Stimulated activated CD8-positive, alpha-beta memory T cell treated with anti-CD3 and anti-CD28 coated beads, Interleukin-4, amount 100 ng/mL, for 1 hour (primary cell): ENCODE data around the gene GPX2.
A peak's percentile ranks its signal among the peaks of the same experiment; 100 is the strongest.
"Not testable (repeated sequence)": the region's sequence is repeated elsewhere in the genome, so short reads cannot be mapped to it uniquely, and the experiment has no call there.

ENCODE experiments used
- DNase-seq, 2 donors: peaks; one replicate each; pipeline ENCODE4 v3.0.0-alpha.2; 2020; ENCODE audit warnings: low read depth in 2 of 2, low spot score in 1 of 2

The GPX2 gene

GRCh38 chr14:64914237-64915028 is 28.1 kb downstream of the GPX2 start, which contains the start of gene CHURC1:
Gene CHURC1, plus strand, starts transcription at chr14:64914455. Its CDS starts 41 bp downstream, at chr14:64914496.
- DNase-seq = peak; percentile 92 to 97

- DNase-seq = not testable (repeated sequence)
These were observed 29.1 kb downstream of the GPX2 start for GRCh38 chr14:64913477-64913876.

- no peak for DNase-seq
These were observed 30.3 kb downstream of the GPX2 start for GRCh38 chr14:64912261-64912660.

GRCh38 chr14:64910847-64911495 is 31.6 kb downstream of the GPX2 start:
- DNase-seq = no peak

GRCh38 chr14:64906022-64906421 is 36.5 kb downstream of the GPX2 start:
- DNase-seq = no peak

GRCh38 chr14:64899958-64900357 is 42.6 kb downstream of the GPX2 start:
- no peak for DNase-seq

- no peak for DNase-seq
These were observed 50.6 kb downstream of the GPX2 start for GRCh38 chr14:64891839-64892375.

GRCh38 chr14:64891173-64891838 is 51.2 kb downstream of the GPX2 start:
- no peak for DNase-seq

- no peak for DNase-seq
These were observed 53.2 kb downstream of the GPX2 start for GRCh38 chr14:64889352-64889751.
